Activated CD4-positive, alpha-beta T cell treated with anti-CD3 and anti-CD28 coated beads for 4 hours (primary cell): ENCODE results near the gene ATP6V0E2.

ENCODE experiments used
- DNase-seq, 2 donors: peaks; one replicate each; pipeline ENCODE4 v3.0.0-alpha.2; 2020

Gene ATP6V0E2

DNA sequence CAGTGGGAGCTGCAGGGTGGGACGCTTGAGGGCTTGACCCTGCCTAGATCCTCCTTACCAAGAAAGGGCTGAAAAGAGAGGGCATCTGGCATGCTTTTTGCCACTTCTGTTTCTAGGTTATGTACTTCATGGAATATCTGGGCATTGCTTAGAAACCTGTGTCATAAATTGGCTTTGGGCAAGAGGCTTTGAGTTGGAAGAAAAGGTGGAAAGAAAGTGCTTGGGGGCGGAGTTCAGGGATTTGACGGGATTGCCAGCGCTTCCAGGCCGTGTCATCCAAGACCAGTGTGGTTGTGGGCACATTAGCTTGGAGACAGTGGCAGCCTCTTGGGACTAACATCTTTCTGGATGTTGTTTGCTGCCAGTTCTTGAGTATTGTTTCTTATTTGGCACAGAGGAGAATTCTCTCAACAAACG is 34.8 kb upstream of the ATP6V0E2 start:
- DNase-seq, result no peak

GRCh38 chr7:149839933-149840332 is 33.8 kb upstream of the ATP6V0E2 start:
- DNase-seq, result no peak

DNA sequence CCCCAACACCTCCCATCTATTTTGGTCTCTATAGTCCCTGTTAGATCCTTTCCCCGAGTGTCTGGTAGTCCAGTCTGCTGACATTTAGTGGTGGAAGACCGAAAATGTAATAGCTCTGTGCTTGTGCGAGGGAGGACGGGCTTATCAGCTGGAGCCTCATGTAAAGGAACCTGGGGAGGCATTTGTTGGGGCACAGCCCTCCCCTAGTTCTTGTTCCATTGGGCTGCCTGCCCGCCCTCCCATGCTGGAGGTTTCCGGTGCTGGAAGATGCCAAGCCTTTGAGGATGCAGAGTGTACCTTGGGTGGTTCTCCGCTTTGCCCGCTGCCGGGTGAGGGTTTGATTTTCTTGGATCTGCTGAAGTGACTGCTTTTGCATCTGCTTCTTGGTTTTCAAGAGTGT is 30.2 kb upstream of the ATP6V0E2 start:
- DNase-seq, result no peak

DNA sequence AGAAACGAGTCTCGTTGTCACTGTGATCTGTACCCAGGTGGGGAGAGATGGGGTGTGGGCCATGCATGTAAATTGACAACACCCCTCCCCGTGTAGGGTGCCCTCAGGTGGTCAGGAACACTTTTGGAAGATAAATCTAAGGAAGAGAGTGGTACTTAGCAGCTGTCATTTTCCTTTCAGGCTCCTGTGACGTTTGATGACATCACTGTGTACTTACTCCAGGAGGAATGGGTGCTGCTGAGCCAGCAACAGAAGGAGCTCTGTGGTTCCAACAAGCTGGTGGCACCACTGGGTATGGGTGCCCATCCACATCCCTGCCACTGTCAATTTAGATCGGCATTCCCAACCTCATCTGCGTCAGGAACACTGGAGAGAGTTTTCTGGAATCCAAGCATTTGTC is 29.3 kb upstream of the ATP6V0E2 start:
- no peak for DNase-seq

DNA sequence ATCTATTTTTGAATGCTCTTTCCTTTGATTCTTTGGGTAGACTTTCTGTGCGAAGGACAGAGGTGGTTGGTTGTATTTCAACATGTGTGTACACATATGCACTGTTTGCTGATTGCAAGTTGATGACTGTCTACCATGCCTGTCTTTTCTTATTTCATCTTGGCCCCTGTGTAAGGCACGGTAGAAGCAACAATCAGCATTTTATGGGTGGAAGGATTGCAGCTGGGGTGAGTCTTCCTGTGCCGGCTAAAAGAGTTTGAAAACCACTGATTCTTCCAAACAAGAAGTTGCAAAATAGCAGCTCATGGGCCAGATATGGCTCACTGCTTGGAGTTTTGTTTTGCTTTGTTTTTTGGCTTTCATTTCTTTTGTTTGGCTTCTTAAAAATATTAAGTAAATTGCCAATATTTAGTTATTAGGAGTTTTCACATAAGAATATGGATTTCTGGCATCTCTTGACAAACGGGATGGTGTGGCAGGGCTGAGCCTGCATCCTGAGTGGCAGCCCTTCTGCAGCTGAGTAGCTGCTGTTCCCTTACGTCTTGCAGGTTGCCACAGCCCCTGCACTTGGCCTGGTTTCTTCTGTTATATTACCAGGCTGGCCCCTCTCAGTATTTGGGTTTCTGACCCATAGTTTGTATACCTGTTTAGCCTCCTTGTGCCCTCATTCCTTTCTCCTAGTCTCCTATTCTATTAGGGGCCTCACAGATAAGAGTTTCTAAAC is 28.4 kb upstream of the ATP6V0E2 start:
- no peak for DNase-seq

DNA sequence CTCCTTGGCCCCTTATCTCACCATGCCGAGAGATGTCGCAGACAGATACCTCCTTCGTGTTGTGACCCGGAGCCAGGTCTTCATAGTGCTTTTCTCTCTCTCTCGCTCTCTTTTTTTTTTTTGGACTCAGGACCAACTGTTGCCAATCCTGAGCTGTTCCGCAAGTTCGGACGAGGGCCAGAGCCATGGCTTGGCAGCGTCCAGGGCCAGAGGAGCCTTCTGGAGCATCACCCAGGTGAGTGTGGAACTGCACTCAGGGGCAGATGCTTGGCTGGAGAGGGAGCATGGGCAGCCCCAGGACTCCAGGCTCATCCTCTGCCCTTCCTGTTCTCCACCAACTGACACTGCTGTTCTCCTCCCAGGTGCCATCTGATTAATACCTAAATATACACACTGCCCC is 27.7 kb upstream of the ATP6V0E2 start:
- no peak for DNase-seq

GRCh38 chr7:149846436-149847046 is 27.2 kb upstream of the ATP6V0E2 start:
- DNase-seq, result no peak

- DNase-seq, result no peak
Measured at GRCh38 chr7:149849174-149849573, 24.6 kb upstream of the ATP6V0E2 start.

DNA sequence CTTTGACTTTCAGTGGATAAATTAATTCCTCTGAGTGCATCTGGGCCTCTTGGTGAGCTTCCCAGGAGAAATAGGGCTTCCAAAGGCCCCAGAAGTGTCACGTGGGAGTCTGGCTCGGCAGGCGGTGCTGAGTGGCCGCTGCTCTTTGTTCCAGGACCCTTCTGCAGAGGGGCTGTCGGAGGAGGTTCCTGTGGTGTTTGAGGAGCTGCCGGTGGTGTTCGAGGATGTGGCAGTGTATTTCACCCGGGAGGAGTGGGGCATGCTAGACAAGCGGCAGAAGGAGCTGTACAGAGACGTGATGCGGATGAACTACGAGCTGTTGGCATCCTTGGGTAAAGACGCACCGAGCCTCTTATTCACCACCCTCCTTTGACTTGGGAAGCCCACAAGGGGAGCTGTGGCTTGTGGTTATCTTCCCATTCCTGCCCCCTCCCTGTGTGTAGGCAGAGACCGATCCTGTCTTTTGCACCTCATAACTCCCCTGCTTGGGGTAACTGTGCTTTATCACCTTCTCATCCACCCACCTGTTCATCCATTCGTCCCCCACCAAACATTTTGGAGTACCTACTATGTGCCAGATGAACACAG is 23.7 kb upstream of the ATP6V0E2 start:
- DNase-seq, result no peak

GRCh38 chr7:149850716-149851115 is 23.1 kb upstream of the ATP6V0E2 start:
- DNase-seq, result no peak

GRCh38 chr7:149851449-149851848 is 22.3 kb upstream of the ATP6V0E2 start:
- no peak for DNase-seq

- DNase-seq, result no peak
Measured at GRCh38 chr7:149853157-149853556, 20.6 kb upstream of the ATP6V0E2 start.

- DNase-seq, result no peak
Measured at GRCh38 chr7:149854611-149855360, 19.0 kb upstream of the ATP6V0E2 start.

DNA sequence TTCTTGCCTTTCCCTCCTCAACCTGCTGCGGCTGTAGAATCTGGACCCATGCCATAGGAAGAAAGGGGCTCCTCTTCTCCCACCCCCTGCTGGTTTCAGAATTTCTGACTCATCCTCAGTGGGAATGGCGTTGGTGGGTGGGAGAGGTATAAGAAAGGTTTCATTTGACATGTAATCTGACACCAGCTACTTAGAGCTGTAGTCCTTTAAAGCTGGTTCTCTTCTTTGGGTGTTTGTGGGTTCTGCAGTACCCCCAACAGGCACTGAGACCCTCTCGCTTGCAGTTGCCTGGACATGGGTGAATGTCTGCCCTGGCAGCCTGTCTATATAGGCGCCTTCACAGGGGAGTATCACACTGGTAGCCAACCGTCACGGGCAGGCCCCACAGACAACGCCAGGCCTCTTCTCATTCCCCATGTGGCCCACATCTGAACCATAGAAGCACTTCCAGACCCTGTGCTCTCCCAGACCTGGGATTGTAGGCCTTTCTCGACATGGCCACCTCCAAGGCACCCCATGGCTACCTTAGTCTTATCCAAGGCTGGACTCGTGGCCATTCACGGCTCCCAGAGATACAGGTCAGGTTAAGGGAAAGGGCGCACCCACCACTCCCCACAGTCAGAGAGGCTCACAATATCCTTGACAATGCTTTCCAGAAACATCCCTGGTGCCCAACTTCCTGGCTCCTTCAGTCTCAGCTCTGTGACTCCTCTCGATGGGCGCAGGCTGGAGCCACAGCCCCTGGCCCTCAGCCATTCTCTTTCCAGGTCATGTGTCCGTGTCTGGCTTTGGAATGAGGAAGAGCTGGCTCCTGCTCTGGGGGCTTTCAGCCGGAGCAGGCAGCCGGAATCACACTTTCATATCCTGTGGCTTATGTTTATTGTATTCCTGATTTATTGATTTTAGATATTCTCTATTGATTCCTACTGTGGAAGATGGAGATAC is 18.1 kb upstream of the ATP6V0E2 start:
- no peak for DNase-seq

GRCh38 chr7:149856583-149856982 is 17.2 kb upstream of the ATP6V0E2 start:
- DNase-seq, result no peak

GRCh38 chr7:149859369-149859768 is 14.4 kb upstream of the ATP6V0E2 start:
- DNase-seq, result no peak

DNA sequence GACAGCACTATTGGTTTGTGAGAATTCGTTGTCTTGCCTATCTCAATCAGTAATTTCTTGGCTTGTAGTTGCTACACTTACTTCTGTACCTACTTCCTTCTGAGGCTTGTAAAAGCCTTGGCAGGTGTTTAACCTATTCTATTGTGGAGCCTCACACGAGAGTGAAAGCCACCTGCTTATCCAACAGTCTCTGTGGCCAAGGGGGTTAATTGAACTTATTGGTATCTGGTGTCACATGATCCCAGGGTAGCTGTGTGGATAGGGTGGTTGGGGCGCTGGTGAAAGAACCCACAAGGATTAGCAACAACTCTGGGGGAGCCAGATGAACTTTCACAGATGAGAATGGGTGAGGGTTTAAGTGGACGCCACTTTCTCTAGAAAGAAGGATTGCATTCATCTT is 13.9 kb upstream of the ATP6V0E2 start:
- no peak for DNase-seq

GRCh38 chr7:149860821-149861727 is 12.7 kb upstream of the ATP6V0E2 start:
- no peak for DNase-seq

DNA sequence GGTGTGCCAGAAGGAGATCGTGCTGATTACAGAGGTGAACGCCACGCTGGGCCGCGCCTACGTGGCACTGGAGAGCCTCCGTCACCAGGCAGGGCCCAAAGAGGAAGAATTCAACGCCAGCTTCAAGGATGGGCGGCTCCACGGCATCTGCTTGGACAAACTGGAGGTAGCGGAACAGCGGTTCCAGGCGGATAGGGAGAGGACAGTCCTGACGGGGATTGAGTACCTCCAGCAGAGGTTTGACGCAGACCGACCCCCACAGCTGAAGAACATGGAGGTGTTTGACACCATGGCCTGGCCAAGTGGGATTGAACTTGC is 12.1 kb upstream of the ATP6V0E2 start:
- no peak for DNase-seq

GRCh38 chr7:149862156-149862555 is 11.6 kb upstream of the ATP6V0E2 start:
- DNase-seq, result no peak

DNA sequence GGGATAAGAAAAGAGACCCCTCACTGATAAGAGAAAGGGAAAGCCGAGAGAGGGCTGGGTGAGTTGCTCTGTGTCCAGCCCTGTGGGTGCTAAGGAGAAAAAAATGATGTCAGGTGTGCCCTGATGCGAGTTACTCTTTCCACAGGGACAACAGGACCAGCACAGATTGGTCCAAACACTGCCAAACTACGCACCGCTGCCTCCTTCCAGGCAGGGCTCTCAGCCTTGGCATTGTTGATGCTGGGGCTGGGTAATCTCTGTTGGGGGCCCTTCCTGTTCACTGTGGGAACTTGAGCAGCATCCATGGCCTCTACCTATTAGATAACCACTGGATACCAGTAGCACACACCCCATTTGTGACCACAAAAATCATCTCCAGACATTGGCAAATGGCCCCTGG is 10.3 kb upstream of the ATP6V0E2 start:
- DNase-seq, result no peak

DNA sequence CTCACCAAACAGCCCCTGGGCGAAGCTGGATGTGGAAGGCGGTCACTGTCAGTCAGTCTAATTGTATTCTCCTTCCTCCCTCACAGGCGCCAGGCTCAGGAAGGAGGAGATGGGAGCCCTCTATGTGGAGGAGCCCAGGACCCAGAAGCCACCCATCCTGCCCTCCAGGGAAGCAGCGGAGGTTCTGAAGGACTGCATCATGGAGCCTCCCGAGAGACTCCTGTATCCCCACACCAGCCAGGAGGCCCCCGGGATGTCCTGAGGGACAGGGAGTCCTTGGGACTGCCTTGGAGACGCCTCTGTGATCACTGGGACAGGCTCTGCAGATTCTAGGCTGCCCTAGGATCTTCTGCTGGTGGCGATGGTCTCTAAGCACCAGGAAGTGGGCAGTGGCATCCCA is 9.7 kb upstream of the ATP6V0E2 start:
- DNase-seq, result no peak
